IMR-90 (cell line): ENCODE measurements around the gene ACACB. TPM values are rescaled to one million over a fixed set of nuclear protein-coding genes. Genes with fewer than 3 reads are reported as not detected.

ENCODE experiments used
- ATAC-seq: fragments of 200-7000 bp; cut with Tn5 transposase; 2 replicates; pipeline ENCODE4 v1.9.1; 2020; ENCODE audit warnings: low read depth, mild to moderate bottlenecking, moderate library complexity
- BruUV-seq: library from RNA; stranded (reverse); fragments of 400-500 nt; replicated peaks from 2 replicates; lab custom pipeline; 2021; lab: Mats Ljungman, UMichigan
- CTCF ChIA-PET: fragments of 300-600 bp; formaldehyde crosslinking; extraction: SDS; loops from one replicate; lab custom pipeline; 2021; ENCODE audit warnings: antibody characterized with exemption; lab: Yijun Ruan, JAX
- POLR2A ChIA-PET: fragments of 300-600 bp; sonication (Branson Sonifier 250); formaldehyde crosslinking; loops from one replicate; lab custom pipeline; 2022; ENCODE audit warnings: antibody characterized with exemption; ENCODE audit not compliant: unreplicated experiment; lab: Charles Lee
- DNase-seq: peaks from one replicate; pipeline ENCODE4 v3.0.0; 2013
- H2AFZ ChIP-seq: replicated peaks from 2 replicates; pipeline ENCODE3; 2013; ENCODE audit warnings: low read length, mild to moderate bottlenecking; ENCODE audit not compliant: poor library complexity
- H2AK5ac ChIP-seq: 2 replicates; pipeline ENCODE4 v1.6.1; 2013; ENCODE audit warnings: low read depth, low read length, inconsistent platforms
- H2AK9ac ChIP-seq: replicated peaks from 2 replicates; pipeline ENCODE3; 2013; ENCODE audit warnings: mild to moderate bottlenecking, low read depth, low read length, moderate library complexity; ENCODE audit not compliant: poor library complexity
- H2BK120ac ChIP-seq: 2 replicates; pipeline ENCODE4 v1.6.1; 2013; ENCODE audit warnings: low read depth, low read length, inconsistent platforms
- H2BK15ac ChIP-seq: 3 replicates; pipeline ENCODE4 v1.6.1; 2013; ENCODE audit warnings: low read depth, low read length, inconsistent platforms
- H2BK20ac ChIP-seq: 2 replicates; pipeline ENCODE4 v1.6.1; 2013; ENCODE audit warnings: low read depth, mild to moderate bottlenecking, inconsistent platforms, low read length, moderate library complexity
- H2BK5ac ChIP-seq: 2 replicates; pipeline ENCODE4 v1.6.1; 2013; ENCODE audit warnings: mild to moderate bottlenecking, low read depth, low read length, inconsistent platforms; ENCODE audit not compliant: poor library complexity, severe bottlenecking
- H3K14ac ChIP-seq: replicated peaks from 2 replicates; pipeline ENCODE4 v1.6.1; 2013; ENCODE audit warnings: low read depth, low read length, inconsistent platforms
- H3K18ac ChIP-seq: 2 replicates; pipeline ENCODE4 v1.6.1; 2013; ENCODE audit warnings: low read depth, low read length, control low read depth
- H3K23ac ChIP-seq: 2 replicates; pipeline ENCODE4 v1.6.1; 2013; ENCODE audit warnings: low read depth, low read length, inconsistent platforms
- H3K27ac ChIP-seq: 2 replicates; pipeline ENCODE4 v1.5.1; 2013; ENCODE audit warnings: mild to moderate bottlenecking, control low read depth, low read length; ENCODE audit not compliant: insufficient read depth
- H3K27me3 ChIP-seq: 2 replicates; pipeline ENCODE4 v1.6.1; 2013; ENCODE audit warnings: low read length; ENCODE audit not compliant: control insufficient read depth, insufficient read depth
- H3K36me3 ChIP-seq: 2 replicates; pipeline ENCODE4 v1.6.1; 2013; ENCODE audit warnings: low read length, mixed read lengths; ENCODE audit not compliant: control insufficient read depth, insufficient read depth
- H3K4ac ChIP-seq: 2 replicates; pipeline ENCODE4 v1.6.1; 2013; ENCODE audit warnings: low read depth, low read length, inconsistent platforms
- H3K4me1 ChIP-seq: 2 replicates; pipeline ENCODE4 v1.6.1; 2013; ENCODE audit warnings: low read length, mixed read lengths; ENCODE audit not compliant: control insufficient read depth, insufficient read depth
- H3K4me2 ChIP-seq: 2 replicates; pipeline ENCODE4 v1.6.1; 2013; ENCODE audit warnings: low read depth, mild to moderate bottlenecking, control low read depth, low read length, moderate library complexity
- H3K4me3 ChIP-seq: 2 replicates; pipeline ENCODE4 v1.5.1; 2013; ENCODE audit warnings: low read depth, mild to moderate bottlenecking, control low read depth, low read length, moderate library complexity; ENCODE audit not compliant: insufficient read depth
- H3K56ac ChIP-seq: 2 replicates; pipeline ENCODE4 v1.6.1; 2013; ENCODE audit warnings: low read length, inconsistent platforms; ENCODE audit not compliant: insufficient read depth; ENCODE audit errors: extremely low read depth
- H3K79me1 ChIP-seq, 2 experiments: 2 replicates each; pipeline ENCODE4 v1.6.1; 2013; ENCODE audit warnings: low read length in 2 of 2, inconsistent platforms in 1 of 2, low read depth in 1 of 2
- H3K9ac ChIP-seq: 2 replicates; pipeline ENCODE4 v1.6.1; 2013; ENCODE audit warnings: low read depth, low read length, control low read depth
- H3K9me1 ChIP-seq: 2 replicates; pipeline ENCODE4 v1.6.1; 2013; ENCODE audit warnings: low read length, inconsistent platforms; ENCODE audit not compliant: insufficient read depth
- H3K9me3 ChIP-seq: 2 replicates; pipeline ENCODE4 v1.6.1; 2013; ENCODE audit warnings: low read length; ENCODE audit not compliant: control insufficient read depth, insufficient read depth
- H4K20me1 ChIP-seq: 2 replicates; pipeline ENCODE4 v1.6.1; 2013; ENCODE audit warnings: low read length, inconsistent platforms; ENCODE audit not compliant: insufficient read depth
- H4K5ac ChIP-seq: 2 replicates; pipeline ENCODE4 v1.6.1; 2013; ENCODE audit warnings: mild to moderate bottlenecking, low read depth, low read length, control low read depth
- H4K8ac ChIP-seq, 2 experiments: 2 replicates each; pipeline ENCODE4 v1.6.1; 2013; ENCODE audit warnings: low read depth in 2 of 2, low read length in 2 of 2, control low read depth in 1 of 2, inconsistent platforms in 1 of 2
- H4K91ac ChIP-seq: 2 replicates; pipeline ENCODE4 v1.6.1; 2013; ENCODE audit warnings: low read depth, low read length, inconsistent platforms; ENCODE audit not compliant: insufficient read depth
- BHLHE40 ChIP-seq: fragments of 150-350 bp; IDR thresholded peaks from 2 replicates; pipeline ENCODE4 v1.6.1; 2016; ENCODE audit warnings: mild to moderate bottlenecking, low read depth, low read length
- CEBPB ChIP-seq: IDR thresholded peaks from 2 replicates; pipeline ENCODE4 v1.6.1; 2012; ENCODE audit warnings: low read depth, low read length, improper control_type of control experiment
- CHD1 ChIP-seq: IDR thresholded peaks from 2 replicates; pipeline ENCODE4 v1.6.1; 2012; ENCODE audit warnings: low read depth, low read length, improper control_type of control experiment
- CTCF ChIP-seq: conservative IDR thresholded peaks from 2 replicates; pipeline ENCODE4 v1.5.1; 2012; ENCODE audit warnings: mild to moderate bottlenecking, low read depth, low read length, improper control_type of control experiment
- FOS ChIP-seq: fragments of 150-350 bp; IDR thresholded peaks from 2 replicates; pipeline ENCODE4 v1.6.1; 2016; ENCODE audit warnings: low read depth, low read length
- MAFK ChIP-seq: IDR thresholded peaks from 2 replicates; pipeline ENCODE4 v1.6.1; 2012; ENCODE audit warnings: low read depth, low read length, improper control_type of control experiment
- MAZ ChIP-seq: IDR thresholded peaks from 2 replicates; pipeline ENCODE4 v1.6.1; 2012; ENCODE audit warnings: low read depth, mild to moderate bottlenecking, low read length, improper control_type of control experiment, moderate library complexity, borderline replicate concordance
- MXI1 ChIP-seq: IDR thresholded peaks from 2 replicates; pipeline ENCODE4 v1.6.1; 2012; ENCODE audit warnings: low read depth, mild to moderate bottlenecking, low read length, moderate library complexity, borderline replicate concordance
- NFE2L2 ChIP-seq: fragments of 150-350 bp; IDR thresholded peaks from 2 replicates; pipeline ENCODE4 v1.6.1; 2016; ENCODE audit warnings: low read depth, mild to moderate bottlenecking, low read length
- POLR2A ChIP-seq: IDR thresholded peaks from 2 replicates; pipeline ENCODE4 v1.6.1; 2012; ENCODE audit warnings: mild to moderate bottlenecking, low read depth, low read length
- RAD21 ChIP-seq: IDR thresholded peaks from 2 replicates; pipeline ENCODE4 v1.6.1; 2012; ENCODE audit warnings: low read length, improper control_type of control experiment
- RCOR1 ChIP-seq: IDR thresholded peaks from 2 replicates; pipeline ENCODE4 v1.6.1; 2012; ENCODE audit warnings: mild to moderate bottlenecking, low read length, improper control_type of control experiment; ENCODE audit not compliant: insufficient replicate concordance
- RFX5 ChIP-seq: IDR thresholded peaks from 2 replicates; pipeline ENCODE4 v1.8.0; 2012; ENCODE audit warnings: low read depth, mild to moderate bottlenecking, low read length, moderate library complexity
- SMC3 ChIP-seq: fragments of 150-350 bp; IDR thresholded peaks from 2 replicates; pipeline ENCODE4 v1.6.1; 2016; ENCODE audit warnings: low read depth, mild to moderate bottlenecking, antibody characterized with exemption, low read length, moderate library complexity
- USF2 ChIP-seq: fragments of 150-350 bp; IDR thresholded peaks from 2 replicates; pipeline ENCODE4 v1.6.1; 2017; ENCODE audit warnings: mild to moderate bottlenecking, antibody characterized with exemption, low read length, low read depth
- WGBS, 2 experiments: methylation state at CpG; one replicate each; pipeline versions ENCODE4 v1.1.5 to v1.1.7; 2013; ENCODE audit warnings: missing lambda C conversion rate in 2 of 2; ENCODE audit not compliant: insufficient read length in 1 of 2; ENCODE audit errors: extremely low coverage in 2 of 2; 5-methylcytosine and 5-hydroxymethylcytosine counted together
- dilution Hi-C: fragments of 300-500 bp; cut with HindIII; formaldehyde crosslinking; loops from one replicate; pipeline ENCODE4 v1.14.3; 2018; ENCODE audit warnings: low sequenced_read_pairs; ENCODE audit not compliant: unreplicated experiment
- in situ Hi-C: fragments of 300-500 bp; cut with MboI; formaldehyde crosslinking; loops from 3 replicates; pipeline ENCODE4 v1.14.3; 2019; ENCODE audit warnings: low sequenced_read_pairs, inconsistent platforms, mixed read lengths
- intact Hi-C: fragments of 100-400 bp; cut with micrococcal nuclease; formaldehyde crosslinking; loops from 2 replicates; pipeline ENCODE4 v1.10.0; 2022
- polyA plus RNA-seq, 3 experiments: library from polyadenylated mRNA; depleted of rRNA; stranded (reverse); fragments of >200 nt; gene quantifications; 2 replicates each; pipeline ENCODE4 v1.2.3, GENCODE V29; 2012; ENCODE audit warnings: low replicate concordance in 1 of 3
- total RNA-seq: library from RNA; depleted of rRNA; stranded (reverse); fragments of >200 nt; gene quantifications from 2 replicates; pipeline ENCODE4 v1.2.3, GENCODE V29; 2012
- TF ChIP-seq, protein P1 (sequence below): fragments of 150-350 bp; IDR thresholded peaks from 2 replicates; pipeline ENCODE4 v1.6.1; 2016; ENCODE audit warnings: low read depth, mild to moderate bottlenecking, low read length, moderate library complexity, borderline replicate concordance

The ACACB gene
- total and polyA plus RNA-seq, 2 of the 4 experiments (the other 2 are of a cell fraction), result 2.0 to 2.1 TPM

DNA sequence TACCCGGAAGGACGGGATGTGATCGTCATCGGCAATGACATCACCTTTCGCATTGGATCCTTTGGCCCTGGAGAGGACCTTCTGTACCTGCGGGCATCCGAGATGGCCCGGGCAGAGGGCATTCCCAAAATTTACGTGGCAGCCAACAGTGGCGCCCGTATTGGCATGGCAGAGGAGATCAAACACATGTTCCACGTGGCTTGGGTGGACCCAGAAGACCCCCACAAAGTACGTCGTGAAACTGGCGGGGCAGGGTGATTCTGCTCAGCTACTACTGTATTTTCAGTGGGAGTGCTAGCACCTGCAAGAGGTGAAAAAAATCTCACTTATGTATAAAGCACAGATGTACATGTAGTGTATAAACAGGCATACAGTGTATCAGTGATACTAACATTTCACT lies 129.8 kb downstream of the ACACB start:
- Histone ChIP-seq H4K20me1 (no peaks in the 10 kb centered on the region), H2BK15ac (no peak overlapping the region), H2BK120ac (no peak overlapping the region), H3K9me1 (no peaks in the 10 kb centered on the region), H2BK20ac (no peak overlapping the region), H2AK9ac (no peak overlapping the region), H3K27me3 (no peaks in the 10 kb centered on the region), H3K4me3 (no peak overlapping the region), H2AFZ (no peak overlapping the region), H3K14ac (no peak overlapping the region), H3K79me1 (no peaks in the 10 kb centered on the region), H3K27ac (no peak overlapping the region), H3K4me1 (no peaks in the 10 kb centered on the region), H3K23ac (no peak overlapping the region), H3K4me2 (no peak overlapping the region), H3K9me3 (no peaks in the 10 kb centered on the region), H4K5ac (no peak overlapping the region), H3K9ac (no peak overlapping the region), H3K18ac (no peak overlapping the region), H4K8ac (no peak overlapping the region), H3K36me3 (peaks cover 15% of the 10 kb centered on the region), H3K4ac (no peak overlapping the region), H4K91ac (no peak overlapping the region), H3K56ac (no peak overlapping the region), H2AK5ac (no peak overlapping the region), H2BK5ac (no peak overlapping the region)
- POLR2A ChIA-PET, result no interaction called here
- WGBS, 2 experiments, result 98% methylated on average over 8 of the region's 15 CpGs; no CpG with 5 or more reads in 1 of the 2 experiments
- dilution Hi-C loops (no loop called here), intact Hi-C loops (no loop called here), in situ Hi-C loops (no loop called here)
- TF ChIP-seq NFE2L2 (no peak), MAZ (no peak), CTCF (no peak), FOS (no peak), POLR2A (no peak), MAFK (no peak), CEBPB (no peak), RCOR1 (no peak), USF2 (no peak), BHLHE40 (no peak), MXI1 (no peak), SMC3 (no peak), RFX5 (no peak), CHD1 (no peak), RAD21 (no peak)
- TF ChIP-seq, protein P1, sequence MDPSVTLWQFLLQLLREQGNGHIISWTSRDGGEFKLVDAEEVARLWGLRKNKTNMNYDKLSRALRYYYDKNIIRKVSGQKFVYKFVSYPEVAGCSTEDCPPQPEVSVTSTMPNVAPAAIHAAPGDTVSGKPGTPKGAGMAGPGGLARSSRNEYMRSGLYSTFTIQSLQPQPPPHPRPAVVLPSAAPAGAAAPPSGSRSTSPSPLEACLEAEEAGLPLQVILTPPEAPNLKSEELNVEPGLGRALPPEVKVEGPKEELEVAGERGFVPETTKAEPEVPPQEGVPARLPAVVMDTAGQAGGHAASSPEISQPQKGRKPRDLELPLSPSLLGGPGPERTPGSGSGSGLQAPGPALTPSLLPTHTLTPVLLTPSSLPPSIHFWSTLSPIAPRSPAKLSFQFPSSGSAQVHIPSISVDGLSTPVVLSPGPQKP, result no peak
- DNase-seq (no peak), ATAC-seq (no peak)
- CTCF ChIA-PET, result no interaction called here
- no TSS peak for BruUV-seq
